Measurements from ENCODE around the gene DDX23. TPM values are rescaled to one million over a fixed set of nuclear protein-coding genes. Genes with fewer than 3 reads are reported as not detected.
"Not testable (repeated sequence)": the region's sequence is repeated elsewhere in the genome, so short reads cannot be mapped to it uniquely, and the experiment has no call there.

DDX23 gene
- total RNA-seq, 2 experiments from 2014 or later, result 69.4 to 76.5 TPM

DNA sequence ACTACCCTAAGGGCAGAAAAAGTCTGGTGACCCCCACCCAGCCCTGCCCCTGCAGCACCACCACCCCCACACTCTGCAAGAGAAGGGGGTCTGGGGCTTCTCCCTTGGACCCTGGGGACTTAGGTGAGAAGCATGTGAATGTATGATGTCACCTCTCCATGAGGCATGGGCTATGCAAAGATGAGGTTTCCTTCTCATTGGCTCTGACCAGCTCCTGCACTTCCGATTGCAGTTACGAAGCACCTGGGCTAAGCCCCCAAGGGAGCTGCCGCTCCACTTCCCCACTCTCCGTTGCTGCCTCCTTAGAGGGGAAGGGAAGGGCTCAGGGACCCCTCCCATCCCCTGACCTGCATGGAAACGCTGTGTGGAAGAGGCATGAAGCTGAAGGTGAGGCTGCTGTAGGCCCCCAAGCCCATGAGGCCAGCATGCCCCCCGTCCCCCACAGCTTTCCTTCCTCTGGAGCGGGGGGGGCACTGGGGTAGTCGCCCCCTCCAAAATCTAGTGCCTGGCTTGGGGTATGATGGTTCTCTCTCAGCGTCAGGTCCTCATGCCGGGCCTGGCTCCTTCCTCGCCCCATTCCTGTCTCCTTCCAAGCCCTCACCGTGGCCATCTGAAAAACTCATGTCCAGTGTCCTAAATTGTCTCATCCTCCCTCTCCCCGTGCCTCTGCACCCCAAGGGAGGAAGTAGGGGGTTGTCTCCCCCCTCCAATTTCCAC lies 5.5 kb upstream of the DDX23 start:
- H3K27me3 Mint-ChIP-seq, result peaks cover 14% of the 10 kb centered on the region
- Histone ChIP-seq H3K9me3 (ENCODE audit: control insufficient read depth in 1 of 2, insufficient read depth in 1 of 2, low read length in 2 of 2) (no peaks in the 10 kb centered on the region), H3K4me3 (ENCODE audit: low read length) (no peak overlapping the region), H3K4me1 (ENCODE audit: insufficient read depth, low read length) (peaks cover 11% of the 10 kb centered on the region), H3K36me3 (ENCODE audit: insufficient read depth, low read length) (no peaks in the 10 kb centered on the region), H3K27me3 (ENCODE audit: control insufficient read depth in 1 of 2, insufficient read depth in 2 of 2, low read length in 2 of 2) (peaks cover 4 to 15% of the 10 kb centered on the region in 2 experiments), H3K27ac (ENCODE audit: low read depth in 1 of 2, low read length in 2 of 2) (no peak overlapping the region)
- TF ChIP-seq, protein P1, sequence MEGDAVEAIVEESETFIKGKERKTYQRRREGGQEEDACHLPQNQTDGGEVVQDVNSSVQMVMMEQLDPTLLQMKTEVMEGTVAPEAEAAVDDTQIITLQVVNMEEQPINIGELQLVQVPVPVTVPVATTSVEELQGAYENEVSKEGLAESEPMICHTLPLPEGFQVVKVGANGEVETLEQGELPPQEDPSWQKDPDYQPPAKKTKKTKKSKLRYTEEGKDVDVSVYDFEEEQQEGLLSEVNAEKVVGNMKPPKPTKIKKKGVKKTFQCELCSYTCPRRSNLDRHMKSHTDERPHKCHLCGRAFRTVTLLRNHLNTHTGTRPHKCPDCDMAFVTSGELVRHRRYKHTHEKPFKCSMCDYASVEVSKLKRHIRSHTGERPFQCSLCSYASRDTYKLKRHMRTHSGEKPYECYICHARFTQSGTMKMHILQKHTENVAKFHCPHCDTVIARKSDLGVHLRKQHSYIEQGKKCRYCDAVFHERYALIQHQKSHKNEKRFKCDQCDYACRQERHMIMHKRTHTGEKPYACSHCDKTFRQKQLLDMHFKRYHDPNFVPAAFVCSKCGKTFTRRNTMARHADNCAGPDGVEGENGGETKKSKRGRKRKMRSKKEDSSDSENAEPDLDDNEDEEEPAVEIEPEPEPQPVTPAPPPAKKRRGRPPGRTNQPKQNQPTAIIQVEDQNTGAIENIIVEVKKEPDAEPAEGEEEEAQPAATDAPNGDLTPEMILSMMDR (IDR thresholded peaks at IDR 0.05), result no peak
- DNase-seq (no peak), ATAC-seq (ENCODE audit: poor library complexity) (no peak)
- H3K4me3 Mint-ChIP-seq, result no peak overlapping the region
- peaks cover 4% of the 10 kb centered on the region for H3K36me3 Mint-ChIP-seq (ENCODE audit: low read depth)
- H3K27ac Mint-ChIP-seq, result no peak overlapping the region
- no peaks in the 10 kb centered on the region for H3K9me3 Mint-ChIP-seq
- intact Hi-C loops (cut with DNase I, micrococcal nuclease), result no loop called here
- H3K4me1 Mint-ChIP-seq (ENCODE audit: low read depth), result peaks cover 10% of the 10 kb centered on the region
- ChIA-PET POLR2A (interaction anchor here (0.6 to 1.4 kb wide), 2 partner anchors 24 to 44 kb away, joined by 3 to 4 read pairs; no protein-coding TSS in a partner anchor), CTCF (interaction anchor here (0.6 to 2.2 kb wide), 2 partner anchors 8 to 120 kb away, joined by 3 to 7 read pairs; partner anchors contain the start of gene RND1)

DNA sequence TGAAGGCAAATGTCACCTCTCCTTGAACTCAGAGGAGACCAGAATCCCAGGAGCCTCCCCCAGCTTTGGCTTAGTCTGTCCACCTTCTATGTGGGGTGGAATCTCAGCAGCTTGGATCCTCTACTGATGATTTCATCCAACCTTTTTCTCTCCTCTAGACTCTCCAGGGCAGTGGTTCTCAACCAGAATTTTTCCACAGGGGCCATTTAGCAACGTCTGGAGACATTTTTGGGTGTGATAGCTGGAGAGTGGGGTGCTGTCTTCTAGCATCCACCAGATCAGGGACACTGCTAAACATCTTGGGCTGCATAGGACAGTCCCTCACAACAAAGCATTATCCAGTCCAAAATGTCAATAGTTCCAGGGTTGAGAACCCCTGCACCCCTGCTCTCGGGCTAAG lies 4.4 kb upstream of the DDX23 start:
- Histone ChIP-seq H3K4me1 (ENCODE audit: insufficient read depth, low read length) (peaks cover 17% of the 10 kb centered on the region), H3K27me3 (ENCODE audit: control insufficient read depth in 1 of 2, insufficient read depth in 2 of 2, low read length in 2 of 2) (peaks cover 2 to 6% of the 10 kb centered on the region in 2 experiments), H3K4me3 (ENCODE audit: low read length) (no peak overlapping the region), H3K9me3 (ENCODE audit: control insufficient read depth in 1 of 2, insufficient read depth in 1 of 2, low read length in 2 of 2) (no peaks in the 10 kb centered on the region), H3K36me3 (ENCODE audit: insufficient read depth, low read length) (no peaks in the 10 kb centered on the region), H3K27ac (ENCODE audit: low read depth in 1 of 2, low read length in 2 of 2) (no peak overlapping the region)
- DNase-seq (no peak), ATAC-seq (ENCODE audit: poor library complexity) (no peak)
- Mint-ChIP-seq H3K9me3 (no peaks in the 10 kb centered on the region), H3K36me3 (ENCODE audit: low read depth) (peaks cover 13% of the 10 kb centered on the region), H3K27me3 (peaks cover 3% of the 10 kb centered on the region), H3K27ac (no peak overlapping the region), H3K4me1 (ENCODE audit: low read depth) (peaks cover 19% of the 10 kb centered on the region), H3K4me3 (no peak overlapping the region)
- ChIA-PET CTCF (interaction anchor here (0.7 to 2.2 kb wide), 2 partner anchors 9 to 34 kb away, joined by 3 to 7 read pairs; partner anchors contain the start of gene RND1), POLR2A (interaction anchor here (0.7 to 1.4 kb wide), 2 partner anchors 10 to 45 kb away, joined by 3 read pairs; partner anchors contain the start of gene RND1)
- intact Hi-C loops (cut with DNase I, micrococcal nuclease), result no loop called here
- TF ChIP-seq, protein P1 (IDR thresholded peaks at IDR 0.05), result no peak

DNA sequence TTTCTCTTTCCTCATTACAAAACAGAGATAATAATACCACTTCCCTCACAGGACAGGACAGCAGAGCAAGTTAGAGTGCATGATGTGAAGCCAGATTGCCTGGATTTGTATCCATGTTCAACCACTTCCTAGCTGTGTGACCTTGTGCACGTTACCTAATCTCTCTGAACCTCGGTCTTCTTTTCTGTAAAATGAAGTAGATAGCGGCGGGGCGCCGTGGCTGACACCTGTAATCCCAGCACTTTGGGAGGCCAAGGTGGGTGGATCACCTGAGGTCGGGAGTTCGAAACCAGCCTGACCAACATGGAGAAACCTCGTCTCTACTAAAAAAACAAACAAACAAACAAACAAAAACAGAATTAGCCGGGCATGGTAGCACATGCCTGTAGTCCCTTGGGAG lies 3.0 kb upstream of the DDX23 start:
- intact Hi-C loops (cut with DNase I, micrococcal nuclease); CTCF ChIA-PET; ATAC-seq (ENCODE audit: poor library complexity); H3K4me3 ChIP-seq (ENCODE audit: low read length); H3K27me3 ChIP-seq (ENCODE audit: control insufficient read depth in 1 of 2, insufficient read depth in 2 of 2, low read length in 2 of 2); H3K27ac ChIP-seq (ENCODE audit: low read depth in 1 of 2, low read length in 2 of 2); H3K27ac Mint-ChIP-seq; POLR2A ChIA-PET; H3K36me3 ChIP-seq (ENCODE audit: insufficient read depth, low read length); DNase-seq; H3K9me3 ChIP-seq (ENCODE audit: control insufficient read depth in 1 of 2, insufficient read depth in 1 of 2, low read length in 2 of 2); H3K9me3 Mint-ChIP-seq; H3K4me3 Mint-ChIP-seq; H3K27me3 Mint-ChIP-seq: not testable (repeated sequence)
- Mint-ChIP-seq H3K4me1 (ENCODE audit: low read depth) (peaks cover 33% of the 10 kb centered on the region), H3K36me3 (ENCODE audit: low read depth) (peaks cover 28% of the 10 kb centered on the region)
- H3K4me1 ChIP-seq (ENCODE audit: insufficient read depth, low read length), result peaks cover 30% of the 10 kb centered on the region
